GM18505 (cell line): ENCODE measurements around the gene POGK.
A peak's percentile ranks its signal among the peaks of the same experiment; 100 is the strongest.
"Not testable (repeated sequence)": the region's sequence is repeated elsewhere in the genome, so short reads cannot be mapped to it uniquely, and the experiment has no call there.

Source experiments
- ATAC-seq: cut with Tn5 transposase; IDR thresholded peaks from one replicate; pipeline ENCODE4 v1.9.1; 2021; ENCODE audit not compliant: unreplicated experiment
- POLR2A ChIP-seq: IDR thresholded peaks from 4 replicates; pipeline ENCODE4 v1.6.1; 2011; ENCODE audit warnings: borderline replicate concordance; ENCODE audit not compliant: insufficient read depth, insufficient read length; ENCODE audit errors: extremely low read depth

POGK gene

DNA sequence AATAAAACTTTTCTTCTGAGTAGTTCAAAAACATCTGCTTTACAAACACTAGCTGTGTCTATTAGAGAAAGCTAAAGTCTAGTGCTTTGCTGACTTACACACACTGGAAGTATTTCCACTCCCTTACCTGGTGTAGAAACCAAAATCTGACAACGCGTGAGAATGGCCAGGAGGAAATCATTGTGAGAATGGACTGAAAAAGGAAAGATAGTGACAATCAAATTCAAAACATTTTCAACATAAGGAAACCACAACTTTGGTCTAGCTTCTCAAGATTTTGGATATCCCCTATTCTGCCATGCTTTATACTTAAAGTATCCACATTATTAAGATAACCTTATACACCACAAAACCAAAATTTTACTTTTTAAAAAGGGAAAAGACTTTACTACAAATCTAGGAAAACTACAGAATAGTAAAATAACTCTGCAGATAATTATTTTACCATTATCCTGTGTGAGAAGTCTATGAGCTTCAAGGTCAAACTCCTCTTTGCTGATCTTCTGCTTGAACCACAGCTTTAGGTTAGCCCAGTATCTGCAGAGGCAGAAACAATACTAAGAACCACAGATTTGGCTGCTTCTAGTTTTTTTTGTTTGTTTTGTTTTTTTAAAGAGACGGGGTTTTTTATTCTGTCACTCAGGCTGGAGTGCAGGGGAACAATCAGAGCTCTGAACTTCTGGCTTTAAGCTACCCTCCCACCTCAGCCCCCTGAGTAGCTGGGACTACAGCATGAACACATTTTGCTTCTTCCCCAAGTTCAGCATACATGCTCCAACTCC lies 30.2 kb downstream of the POGK start:
- no peak for TF ChIP-seq POLR2A
- no peak for ATAC-seq

DNA sequence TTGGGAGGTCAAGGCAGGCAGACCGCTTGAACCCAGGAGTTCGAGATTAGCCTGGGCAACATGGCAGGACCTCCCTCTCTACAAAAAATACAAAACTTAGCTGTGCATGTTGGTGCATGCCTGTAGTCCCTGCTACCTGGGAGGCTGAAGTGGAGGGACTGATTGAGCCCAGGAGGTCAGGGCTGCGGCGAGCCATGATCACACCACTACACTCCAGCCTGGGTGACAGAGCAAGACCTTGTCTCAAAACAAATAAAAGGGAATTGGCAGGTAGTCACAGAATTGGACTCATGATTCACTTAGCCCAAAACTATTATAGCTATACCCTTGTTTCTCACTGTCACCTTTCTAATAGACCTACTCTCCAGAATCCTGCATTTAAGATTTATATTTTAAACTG lies 31.3 kb downstream of the POGK start:
- no peak for TF ChIP-seq POLR2A
- no peak for ATAC-seq

DNA sequence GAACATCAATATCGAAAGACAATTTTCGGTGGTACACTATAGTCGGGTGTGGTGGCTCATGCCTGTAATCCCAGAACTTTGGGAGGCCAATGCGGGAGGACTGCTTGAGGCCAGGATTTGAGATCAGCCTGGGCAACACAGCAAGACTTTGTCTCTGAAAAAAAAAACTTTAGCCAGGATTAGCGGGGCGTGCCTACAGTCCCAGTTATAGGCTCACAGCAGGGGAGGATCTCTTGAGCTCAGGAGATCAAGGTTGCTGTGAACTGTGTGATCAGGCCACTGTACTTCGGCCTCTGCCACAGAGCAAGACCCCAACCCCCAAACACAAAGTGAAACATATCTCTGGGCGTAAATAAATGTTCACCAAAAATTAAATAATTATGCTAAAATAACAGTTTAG lies 35.2 kb downstream of the POGK start:
- no peak for ATAC-seq
- no peak for TF ChIP-seq POLR2A

DNA sequence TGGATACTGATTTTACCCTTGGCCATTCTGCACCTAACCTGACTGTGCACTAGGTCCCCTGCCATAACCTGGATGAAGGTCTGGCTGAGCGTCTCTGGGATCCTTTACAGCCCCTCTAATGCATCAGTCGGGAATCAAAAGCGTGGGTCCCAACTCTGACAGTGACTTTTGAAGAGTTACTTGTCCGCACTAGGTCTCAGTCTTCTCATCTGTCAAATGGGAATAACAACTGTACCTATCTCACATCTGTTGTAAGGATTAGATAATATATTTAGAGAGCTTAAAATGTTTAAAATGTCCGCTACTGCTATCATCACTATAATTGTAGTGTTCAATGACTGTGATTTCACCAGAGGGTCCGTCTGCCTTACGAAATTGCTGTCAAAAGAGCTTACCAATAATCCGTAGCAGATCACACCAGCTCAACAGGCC lies 36.0 kb downstream of the POGK start:
- no peak for ATAC-seq
- TF ChIP-seq POLR2A = no peak

DNA sequence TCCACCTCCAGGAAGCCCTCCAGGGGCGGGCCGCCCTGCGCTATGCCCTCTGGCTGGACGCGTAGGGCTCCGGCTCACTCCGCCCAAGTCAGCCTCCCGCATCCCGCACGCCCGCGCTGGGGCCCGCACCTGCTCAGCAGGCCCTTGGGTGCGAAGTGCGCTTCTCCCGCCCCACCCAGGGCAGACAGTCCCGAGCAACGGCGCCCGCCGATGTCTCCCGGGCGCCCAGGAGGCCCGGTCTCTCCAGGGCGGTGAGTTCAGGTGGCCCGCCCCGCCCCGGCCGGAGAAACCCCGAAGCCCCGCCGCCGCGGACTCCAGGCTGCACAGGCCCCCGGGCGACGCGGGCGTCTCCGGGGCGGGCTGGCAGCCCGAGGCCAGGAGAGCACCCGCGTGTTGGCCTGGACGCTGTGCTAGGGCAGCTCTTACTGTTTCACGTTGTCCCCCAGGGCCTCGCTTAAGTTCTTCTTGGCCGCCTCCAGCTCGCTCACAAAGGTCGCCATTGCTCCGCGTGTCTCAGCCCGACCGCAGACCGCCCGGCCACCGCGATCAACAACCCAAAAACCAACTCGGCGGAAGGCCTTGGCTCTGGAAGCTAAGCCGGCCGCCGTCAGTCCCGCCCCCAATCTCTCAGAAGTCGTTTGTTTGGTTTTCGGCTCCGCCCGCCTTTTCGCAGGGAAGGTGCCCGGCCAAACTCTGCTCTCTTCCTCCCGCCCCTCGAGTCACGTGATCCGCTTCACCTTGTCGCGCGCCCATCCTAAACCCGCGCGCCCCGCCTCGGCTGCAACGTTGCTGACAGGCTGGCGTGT lies 36.7 kb downstream of the POGK start, which contains the start of gene TADA1:
Gene TADA1, minus strand, starts transcription at position 531 of the 806 bp plus-strand sequence. Its CDS starts 31 bp downstream, at position 500.
- ATAC-seq = peak; percentile 90
- TF ChIP-seq POLR2A = peak; percentile 68

DNA sequence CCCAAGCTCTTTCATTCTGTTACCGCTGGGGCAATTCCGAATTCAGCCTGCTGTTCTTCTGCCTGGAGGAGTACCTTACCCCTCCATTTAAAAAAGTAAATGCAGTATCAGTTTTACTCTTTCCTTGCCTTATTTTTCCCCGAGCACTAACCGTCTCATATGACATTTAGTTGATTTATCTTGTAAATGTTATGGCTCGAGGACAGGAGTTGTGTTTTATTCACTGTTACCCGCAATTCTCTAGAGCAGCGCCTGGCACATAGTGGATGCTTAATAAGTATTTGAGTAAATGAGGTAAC lies 37.2 kb downstream of the POGK start:
- no peak for TF ChIP-seq POLR2A
- ATAC-seq = no peak

DNA sequence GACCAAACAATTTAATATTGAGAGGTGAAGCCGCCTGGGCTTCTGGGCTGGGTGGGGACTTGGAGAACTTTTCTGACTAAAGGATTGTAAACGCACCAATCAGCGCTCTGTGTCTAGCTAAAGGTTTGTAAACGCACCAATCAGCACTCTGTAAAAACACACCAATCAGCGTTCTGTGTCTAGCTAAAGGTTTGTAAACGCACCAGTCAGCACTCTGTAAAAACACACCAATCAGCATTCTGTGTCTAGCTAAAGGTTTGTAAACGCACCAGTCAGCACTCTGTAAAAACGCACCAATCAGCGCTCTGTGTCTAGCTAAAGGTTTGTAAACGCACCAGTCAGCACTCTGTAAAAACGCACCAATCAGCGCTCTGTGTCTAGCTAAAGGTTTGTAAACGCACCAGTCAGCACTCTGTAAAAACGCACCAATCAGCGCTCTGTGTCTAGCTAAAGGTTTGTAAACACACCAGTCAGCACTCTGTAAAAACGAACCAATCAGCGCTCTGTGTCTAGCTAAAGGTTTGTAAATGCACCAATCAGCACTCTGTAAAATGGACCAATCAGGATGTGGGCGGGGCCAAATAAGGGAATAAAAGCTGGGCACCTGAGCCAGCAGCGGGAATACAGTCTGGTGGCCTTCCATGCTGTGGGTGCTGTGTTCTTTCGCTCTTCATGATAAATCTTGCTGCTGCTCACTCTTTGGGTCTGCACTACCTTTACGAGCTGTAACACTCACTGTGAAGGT lies 39.1 kb downstream of the POGK start:
- not testable (repeated sequence) for ATAC-seq

DNA sequence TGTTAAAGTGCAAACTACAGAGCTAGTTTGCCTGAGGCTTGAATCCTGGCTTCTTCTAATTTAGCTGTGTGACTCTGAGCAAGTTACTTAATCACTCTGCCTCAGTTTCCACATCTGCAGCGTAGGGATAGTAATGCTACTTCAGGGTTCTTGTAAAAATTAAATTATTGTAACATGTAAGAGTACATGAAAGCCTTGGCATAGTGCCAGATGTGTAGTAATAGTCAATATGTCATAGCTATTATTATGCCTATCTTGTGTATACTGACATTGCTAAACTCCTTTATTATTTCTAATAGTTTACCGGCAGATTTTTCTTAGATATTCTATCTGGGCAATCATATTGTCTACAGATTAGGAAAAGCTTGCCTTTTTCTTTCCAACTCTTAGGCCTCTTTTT lies 43.6 kb downstream of the POGK start:
- TF ChIP-seq POLR2A = no peak
- ATAC-seq = no peak

DNA sequence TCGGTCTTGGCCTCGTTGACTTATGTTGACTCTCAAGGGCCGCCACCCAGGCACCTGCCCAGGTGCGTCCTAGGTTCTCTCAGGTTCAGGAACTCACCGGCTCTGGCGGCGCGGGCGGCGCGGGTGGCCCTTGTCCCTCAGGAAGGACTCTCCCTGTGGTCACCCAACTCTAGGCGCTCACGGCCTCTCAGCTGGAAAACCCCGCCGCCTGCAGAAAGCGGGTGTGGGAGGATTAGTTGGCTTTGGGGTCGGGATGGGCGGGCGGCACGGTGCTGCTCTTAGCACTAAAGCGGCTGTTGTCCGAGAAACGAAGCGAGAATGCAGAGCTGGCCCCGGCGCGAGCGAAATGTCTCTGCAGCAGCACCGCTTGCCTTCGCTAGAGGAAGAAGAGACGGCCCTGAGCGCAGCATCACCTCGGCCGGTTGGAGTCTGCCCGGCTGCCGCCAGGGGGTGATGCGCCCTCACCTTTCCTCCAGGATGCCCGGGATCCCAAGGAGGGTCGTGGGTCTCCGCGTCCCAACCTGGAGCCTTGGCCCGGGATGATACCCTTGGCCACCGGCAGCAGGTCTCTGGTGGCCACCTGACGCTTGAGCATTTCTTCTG lies 44.9 kb downstream of the POGK start:
- TF ChIP-seq POLR2A = no peak
- no peak for ATAC-seq

DNA sequence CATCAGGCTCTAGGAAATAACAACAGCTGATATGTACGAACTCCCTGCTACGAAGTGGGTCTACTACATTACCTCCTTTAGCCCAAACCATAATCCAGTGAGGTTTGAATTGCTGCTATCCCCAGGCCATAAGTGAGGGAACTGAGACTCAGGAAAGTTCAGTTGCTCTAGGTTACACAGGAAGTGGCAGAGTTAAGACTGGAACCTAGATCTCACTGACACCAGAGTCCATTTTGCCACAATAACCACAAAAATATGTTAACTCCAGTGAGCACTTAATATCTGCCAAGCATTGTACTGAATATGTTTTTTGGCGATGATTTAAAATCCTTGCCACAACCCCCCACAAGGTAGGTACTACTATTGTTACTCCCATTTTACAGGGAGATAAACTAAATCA lies 45.7 kb downstream of the POGK start:
- TF ChIP-seq POLR2A = no peak
- no peak for ATAC-seq

DNA sequence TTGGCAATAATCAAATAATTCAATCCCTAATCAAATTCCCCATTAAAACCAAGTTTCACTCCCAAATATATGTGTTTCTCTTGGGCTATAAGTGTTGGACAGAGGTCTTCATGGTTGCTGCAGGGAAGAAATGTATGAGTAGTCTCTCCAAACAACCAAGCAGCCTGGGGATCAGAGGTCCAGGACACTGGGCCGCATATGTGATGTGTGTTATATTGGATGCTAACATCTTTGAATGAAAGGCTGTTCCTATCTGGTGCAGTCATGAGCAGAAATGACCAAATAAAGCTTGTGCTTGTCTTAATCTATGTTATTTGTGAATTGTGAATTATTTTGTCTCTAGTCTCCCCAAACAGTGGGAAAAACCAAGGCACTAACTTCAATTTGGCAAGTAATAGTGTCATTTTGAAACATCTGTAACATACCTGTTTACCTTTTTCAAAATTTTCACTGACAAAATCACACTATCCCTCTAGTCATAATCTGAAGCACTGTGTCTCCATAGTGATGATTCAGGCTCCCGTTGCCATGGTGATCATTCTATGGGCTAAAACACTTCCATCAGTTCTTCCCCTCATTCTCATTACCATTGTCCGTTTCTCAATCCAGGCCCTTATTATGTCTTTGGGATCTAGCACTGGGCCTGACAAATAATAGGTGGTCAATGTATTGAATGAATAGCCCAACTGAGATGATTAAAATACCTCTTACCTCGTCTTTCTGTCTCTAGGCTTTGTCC lies 49.3 kb downstream of the POGK start:
- ATAC-seq = no peak
- no peak for TF ChIP-seq POLR2A

DNA sequence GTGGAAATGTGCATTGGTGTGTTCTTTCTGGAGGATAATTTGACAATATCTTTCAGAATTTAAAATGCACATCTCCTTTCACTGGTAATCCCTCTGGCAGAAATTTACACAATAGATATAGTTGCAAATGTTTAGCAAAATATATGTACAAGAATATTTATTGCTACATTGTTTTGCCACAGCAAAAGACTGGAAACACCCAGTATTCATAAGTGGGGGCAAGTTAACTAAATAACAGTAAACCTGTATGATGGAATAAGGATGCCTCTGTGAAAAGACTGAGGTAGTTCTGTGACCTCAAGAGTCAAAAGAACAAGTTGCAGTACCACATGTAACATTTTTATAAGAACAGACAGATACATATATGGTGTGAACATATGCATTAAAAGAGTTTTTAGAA lies 50.5 kb downstream of the POGK start:
- ATAC-seq = no peak
- no peak for TF ChIP-seq POLR2A

DNA sequence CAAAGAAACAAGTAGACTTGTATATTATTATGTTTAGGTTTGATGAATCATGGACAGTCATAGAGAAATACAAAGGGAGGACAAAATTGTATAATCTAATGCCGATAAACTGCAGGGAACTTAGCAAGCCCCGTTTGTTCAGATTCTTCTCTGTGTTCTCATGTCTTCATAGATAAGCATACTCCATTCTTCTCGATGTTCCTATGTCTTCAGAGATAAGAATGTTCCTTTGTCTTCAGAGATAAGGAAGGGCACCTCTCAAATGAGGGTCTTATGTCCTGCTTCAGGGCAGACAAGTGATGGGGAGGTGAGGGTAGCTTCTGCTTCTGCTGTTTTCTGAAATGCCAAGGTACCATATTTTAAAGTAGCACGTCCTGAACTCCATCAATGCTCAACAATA lies 56.5 kb downstream of the POGK start:
- no peak for ATAC-seq
- no peak for TF ChIP-seq POLR2A
